Stimulated activated CD8-positive, alpha-beta memory T cell treated with anti-CD3 and anti-CD28 coated beads, Interleukin-4, amount 100 ng/mL, for 4 hours (primary cell): ENCODE results near the gene SUCLA2.
"Not testable (repeated sequence)": the region's sequence is repeated elsewhere in the genome, so short reads cannot be mapped to it uniquely, and the experiment has no call there.

Experiments used
- DNase-seq, 2 donors: peaks; one replicate each; pipeline ENCODE4 v3.0.0-alpha.2; 2020; ENCODE audit warnings: low read depth in 2 of 2, low spot score in 1 of 2

The SUCLA2 gene

GRCh38 chr13:48001114-48001881, at the start of gene SUCLA2:
Gene SUCLA2, minus strand, starts transcription at chr13:48001273. Its CDS starts 4 bp downstream, at chr13:48001269.
- DNase-seq = peak; percentile 74 to 81

GRCh38 chr13:48050550-48050949, 49.5 kb upstream of the SUCLA2 start:
- DNase-seq = no peak

GRCh38 chr13:48043789-48044503, 42.9 kb upstream of the SUCLA2 start:
- DNase-seq = no peak

- no peak for DNase-seq
These were observed 41.8 kb upstream of the SUCLA2 start for GRCh38 chr13:48042894-48043293.

- no peak for DNase-seq
These were observed 39.8 kb upstream of the SUCLA2 start for GRCh38 chr13:48040896-48041295.

- no peak for DNase-seq
These were observed 39.0 kb upstream of the SUCLA2 start for GRCh38 chr13:48040049-48040448.

- no peak for DNase-seq
These were observed 37.7 kb upstream of the SUCLA2 start for GRCh38 chr13:48038761-48039160.

GRCh38 chr13:48037346-48038173, 36.5 kb upstream of the SUCLA2 start, which contains the start of gene NUDT15:
Gene NUDT15, plus strand, starts transcription at chr13:48037726. Its CDS starts 21 bp downstream, at chr13:48037747.
- DNase-seq = peak; percentile 81 to 87

- DNase-seq = no peak
These were observed 28.8 kb upstream of the SUCLA2 start for GRCh38 chr13:48029859-48030258.

GRCh38 chr13:48028066-48028465, 27.0 kb upstream of the SUCLA2 start:
- no peak for DNase-seq

GRCh38 chr13:48019796-48020195, 18.7 kb upstream of the SUCLA2 start:
- no peak for DNase-seq

- no peak for DNase-seq
These were observed 17.6 kb upstream of the SUCLA2 start for GRCh38 chr13:48018637-48019036.

GRCh38 chr13:48014359-48014758, 13.3 kb upstream of the SUCLA2 start:
- no peak for DNase-seq

GRCh38 chr13:48012668-48013067, 11.6 kb upstream of the SUCLA2 start:
- DNase-seq = no peak

- no peak for DNase-seq
These were observed 9.6 kb upstream of the SUCLA2 start for GRCh38 chr13:48010698-48011097.

- DNase-seq = no peak
These were observed 8.2 kb upstream of the SUCLA2 start for GRCh38 chr13:48009284-48009683.

GRCh38 chr13:48006396-48006795, 5.3 kb upstream of the SUCLA2 start:
- no peak for DNase-seq

GRCh38 chr13:48004201-48004600, 3.1 kb upstream of the SUCLA2 start:
- DNase-seq = no peak

- not testable (repeated sequence) for DNase-seq
These were observed 926 bp upstream of the SUCLA2 start for GRCh38 chr13:48001999-48002398.

GRCh38 chr13:48000559-48001113, 437 bp downstream of the SUCLA2 start:
- no peak for DNase-seq

- DNase-seq = no peak
These were observed 1.1 kb downstream of the SUCLA2 start for GRCh38 chr13:47999973-48000372.
